ENCODE results near the gene SLC6A11. TPM values are rescaled to one million over a fixed set of nuclear protein-coding genes. Genes with fewer than 3 reads are reported as not detected.
A peak's percentile ranks its signal among the peaks of the same experiment; 100 is the strongest.

SLC6A11 gene
- total RNA-seq, 2 experiments from 2014 or later, result not detected

DNA sequence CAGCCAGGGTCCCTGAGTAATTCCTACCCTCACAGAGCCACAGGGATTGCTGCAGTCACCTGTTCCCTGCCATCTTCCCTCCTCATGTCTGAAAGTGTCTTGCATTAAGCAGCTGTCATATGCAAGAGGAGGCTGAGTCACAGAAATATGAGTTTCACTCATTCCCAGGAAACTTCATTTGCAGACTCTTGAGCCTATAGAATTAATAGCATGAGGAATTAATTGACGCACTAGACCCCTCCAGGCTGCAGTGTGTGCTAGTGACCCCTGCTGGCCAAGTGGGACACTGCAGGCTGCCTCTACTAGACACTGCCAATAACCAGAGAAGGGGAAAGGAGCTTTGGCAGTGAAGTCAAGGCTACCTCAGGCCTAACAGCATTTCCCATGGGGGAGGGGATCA is 125.9 kb downstream of the SLC6A11 start:
- DNase-seq, result peak in 1 of 14 experiments; percentile 19
- ATAC-seq (ENCODE audit: poor library complexity), result no peak
- intact Hi-C loops (cut with DNase I, micrococcal nuclease), result no loop called here
- H3K36me3 Mint-ChIP-seq (ENCODE audit: low read depth), result no peaks in the 10 kb centered on the region
- no peak overlapping the region for H3K4me3 ChIP-seq (ENCODE audit: low read length)
- H3K4me3 Mint-ChIP-seq, result no peak overlapping the region
- H3K27ac Mint-ChIP-seq, result no peak overlapping the region
- TF ChIP-seq, protein P1, sequence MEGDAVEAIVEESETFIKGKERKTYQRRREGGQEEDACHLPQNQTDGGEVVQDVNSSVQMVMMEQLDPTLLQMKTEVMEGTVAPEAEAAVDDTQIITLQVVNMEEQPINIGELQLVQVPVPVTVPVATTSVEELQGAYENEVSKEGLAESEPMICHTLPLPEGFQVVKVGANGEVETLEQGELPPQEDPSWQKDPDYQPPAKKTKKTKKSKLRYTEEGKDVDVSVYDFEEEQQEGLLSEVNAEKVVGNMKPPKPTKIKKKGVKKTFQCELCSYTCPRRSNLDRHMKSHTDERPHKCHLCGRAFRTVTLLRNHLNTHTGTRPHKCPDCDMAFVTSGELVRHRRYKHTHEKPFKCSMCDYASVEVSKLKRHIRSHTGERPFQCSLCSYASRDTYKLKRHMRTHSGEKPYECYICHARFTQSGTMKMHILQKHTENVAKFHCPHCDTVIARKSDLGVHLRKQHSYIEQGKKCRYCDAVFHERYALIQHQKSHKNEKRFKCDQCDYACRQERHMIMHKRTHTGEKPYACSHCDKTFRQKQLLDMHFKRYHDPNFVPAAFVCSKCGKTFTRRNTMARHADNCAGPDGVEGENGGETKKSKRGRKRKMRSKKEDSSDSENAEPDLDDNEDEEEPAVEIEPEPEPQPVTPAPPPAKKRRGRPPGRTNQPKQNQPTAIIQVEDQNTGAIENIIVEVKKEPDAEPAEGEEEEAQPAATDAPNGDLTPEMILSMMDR (IDR thresholded peaks at IDR 0.05), result peak; percentile 35
- no peaks in the 10 kb centered on the region for H3K4me1 ChIP-seq (ENCODE audit: insufficient read depth, low read length)
- H3K9me3 ChIP-seq (ENCODE audit: control insufficient read depth in 1 of 2, insufficient read depth in 1 of 2, low read length in 2 of 2), result peaks cover 0 to 4% of the 10 kb centered on the region in 2 experiments
- H3K27me3 Mint-ChIP-seq, result peaks cover 31% of the 10 kb centered on the region
- ChIA-PET POLR2A (no interaction called here), CTCF (no interaction called here)
- H3K27ac ChIP-seq (ENCODE audit: low read depth in 1 of 2, low read length in 2 of 2), result no peak overlapping the region
- peaks cover 2% of the 10 kb centered on the region for H3K9me3 Mint-ChIP-seq
- no peaks in the 10 kb centered on the region for H3K4me1 Mint-ChIP-seq (ENCODE audit: low read depth)
- no peaks in the 10 kb centered on the region for H3K36me3 ChIP-seq (ENCODE audit: insufficient read depth, low read length)
- H3K27me3 ChIP-seq (ENCODE audit: control insufficient read depth in 1 of 2, insufficient read depth in 2 of 2, low read length in 2 of 2), result peaks cover 0 to 2% of the 10 kb centered on the region in 2 experiments

DNA sequence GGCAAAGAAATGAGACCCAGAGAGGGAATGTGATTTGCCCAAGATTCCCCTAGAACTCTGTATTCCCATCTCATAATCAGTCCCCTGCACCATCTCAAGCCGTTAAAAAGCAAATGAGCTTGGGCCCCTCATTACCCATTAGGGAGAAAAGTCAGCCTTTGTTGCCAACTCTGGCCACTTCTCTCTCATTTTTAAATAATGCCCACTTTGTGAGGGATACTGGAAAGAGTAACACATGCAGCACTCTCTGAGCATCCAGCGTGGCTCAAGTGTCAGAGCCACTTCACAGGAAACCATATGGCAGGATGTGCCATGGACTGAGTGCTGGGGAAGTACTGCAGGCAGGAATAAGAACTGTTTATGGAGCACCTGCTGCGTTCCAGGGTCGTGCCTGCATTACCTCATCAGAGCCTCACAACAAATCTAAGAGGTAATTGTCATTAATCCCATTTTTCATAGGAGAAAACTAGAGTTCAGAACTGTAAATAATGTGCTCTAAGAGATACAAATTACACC is 126.7 kb downstream of the SLC6A11 start:
- H3K36me3 ChIP-seq (ENCODE audit: insufficient read depth, low read length), result no peaks in the 10 kb centered on the region
- ChIA-PET POLR2A (no interaction called here), CTCF (no interaction called here)
- H3K4me3 Mint-ChIP-seq, result no peak overlapping the region
- H3K9me3 Mint-ChIP-seq, result peaks cover 2% of the 10 kb centered on the region
- H3K4me3 ChIP-seq (ENCODE audit: low read length), result no peak overlapping the region
- no peak overlapping the region for H3K27ac ChIP-seq (ENCODE audit: low read depth in 1 of 2, low read length in 2 of 2)
- H3K36me3 Mint-ChIP-seq (ENCODE audit: low read depth), result no peaks in the 10 kb centered on the region
- no peak for ATAC-seq (ENCODE audit: poor library complexity)
- TF ChIP-seq, protein P1 (IDR thresholded peaks at IDR 0.05), result no peak
- DNase-seq, result no peak
- peaks cover 0 to 2% of the 10 kb centered on the region in 2 experiments for H3K27me3 ChIP-seq (ENCODE audit: control insufficient read depth in 1 of 2, insufficient read depth in 2 of 2, low read length in 2 of 2)
- H3K4me1 ChIP-seq (ENCODE audit: insufficient read depth, low read length), result no peaks in the 10 kb centered on the region
- intact Hi-C loops (cut with DNase I, micrococcal nuclease), result no loop called here
- H3K9me3 ChIP-seq (ENCODE audit: control insufficient read depth in 1 of 2, insufficient read depth in 1 of 2, low read length in 2 of 2), result peaks cover 0 to 4% of the 10 kb centered on the region in 2 experiments
- peaks cover 31% of the 10 kb centered on the region for H3K27me3 Mint-ChIP-seq
- no peaks in the 10 kb centered on the region for H3K4me1 Mint-ChIP-seq (ENCODE audit: low read depth)
- H3K27ac Mint-ChIP-seq, result no peak overlapping the region

DNA sequence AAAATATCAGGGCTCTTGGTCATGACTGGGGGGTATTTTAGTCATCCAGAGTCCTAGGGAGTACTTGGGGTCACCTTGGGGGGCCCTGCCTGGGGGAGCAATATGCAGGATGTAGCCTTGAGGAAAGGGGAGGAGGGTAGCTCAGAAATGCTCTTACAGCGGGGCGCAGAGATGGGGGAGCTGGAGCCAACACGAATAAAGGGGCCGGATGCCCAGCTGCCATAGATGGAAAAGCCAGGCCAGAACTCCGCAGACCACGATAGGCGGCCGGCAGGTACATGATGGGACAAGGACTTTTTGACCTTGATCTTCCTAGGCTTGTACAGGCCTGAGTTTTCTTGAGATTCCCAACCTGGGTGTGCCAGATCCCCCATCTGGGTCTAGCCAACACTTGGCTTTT is 128.8 kb downstream of the SLC6A11 start:
- Mint-ChIP-seq H3K9me3 (peaks cover 2% of the 10 kb centered on the region), H3K27me3 (peaks cover 28% of the 10 kb centered on the region), H3K36me3 (ENCODE audit: low read depth) (no peaks in the 10 kb centered on the region), H3K27ac (no peak overlapping the region), H3K4me3 (no peak overlapping the region), H3K4me1 (ENCODE audit: low read depth) (no peaks in the 10 kb centered on the region)
- POLR2A ChIA-PET, result no interaction called here
- DNase-seq (no peak), ATAC-seq (ENCODE audit: poor library complexity) (no peak)
- Histone ChIP-seq H3K4me3 (ENCODE audit: low read length) (no peak overlapping the region), H3K27me3 (ENCODE audit: control insufficient read depth in 1 of 2, insufficient read depth in 2 of 2, low read length in 2 of 2) (peaks cover 0 to 2% of the 10 kb centered on the region in 2 experiments), H3K4me1 (ENCODE audit: insufficient read depth, low read length) (no peaks in the 10 kb centered on the region), H3K27ac (ENCODE audit: low read depth in 1 of 2, low read length in 2 of 2) (no peak overlapping the region), H3K36me3 (ENCODE audit: insufficient read depth, low read length) (no peaks in the 10 kb centered on the region), H3K9me3 (ENCODE audit: control insufficient read depth in 1 of 2, insufficient read depth in 1 of 2, low read length in 2 of 2) (peaks cover 0 to 4% of the 10 kb centered on the region in 2 experiments)
- intact Hi-C loops (cut with DNase I, micrococcal nuclease), result loop anchor here (5.0 kb wide), 2 partner anchors 397 to 707 kb away; no protein-coding TSS in a partner anchor
- CTCF ChIA-PET, result no interaction called here
- TF ChIP-seq, protein P1 (IDR thresholded peaks at IDR 0.05), result no peak

Measured in CD4-positive, alpha-beta T cell (primary cell).